Vagina (tissue), 2 donors: ENCODE measurements around the gene C22orf39.

ENCODE experiments used
- POLR2A ChIP-seq, 2 donors: fragments of 450-650 bp; IDR thresholded peaks; one replicate each; pipeline ENCODE4 v1.6.1; 2017; ENCODE audit warnings: antibody characterized with exemption in 2 of 2, mild to moderate bottlenecking in 2 of 2, moderate library complexity in 2 of 2
- TF ChIP-seq, protein P1 (sequence below), 3 experiments: fragments of 450-650 bp in 2 of 3; fragments of 200-600 bp in 1 of 3; sonication (generic) in 1 of 3; IDR thresholded peaks; one replicate each; pipeline ENCODE4 v1.5.1; 2017 to 2019; ENCODE audit warnings: antibody characterized with exemption in 3 of 3, mild to moderate bottlenecking in 2 of 3, moderate library complexity in 2 of 3

DNA sequence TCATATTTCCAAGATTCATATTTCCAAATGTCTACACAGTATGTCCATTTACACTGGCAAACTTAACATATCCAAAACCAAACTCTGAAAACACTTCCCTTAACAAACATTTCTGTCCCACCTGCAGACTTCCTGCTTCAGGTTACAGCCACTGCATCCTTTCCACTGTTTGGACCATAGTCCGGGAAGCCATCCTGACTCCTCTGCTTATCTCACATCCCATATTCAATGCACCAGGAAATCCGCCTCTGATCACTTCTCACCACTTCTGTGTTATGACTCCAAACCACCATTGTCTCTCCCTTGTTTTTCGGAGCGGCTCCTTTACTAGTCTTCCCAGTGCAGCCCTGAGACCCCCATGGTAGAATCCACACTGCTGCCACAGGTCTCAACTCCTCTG lies 46.0 kb downstream of the C22orf39 start:
- TF ChIP-seq, protein P1, sequence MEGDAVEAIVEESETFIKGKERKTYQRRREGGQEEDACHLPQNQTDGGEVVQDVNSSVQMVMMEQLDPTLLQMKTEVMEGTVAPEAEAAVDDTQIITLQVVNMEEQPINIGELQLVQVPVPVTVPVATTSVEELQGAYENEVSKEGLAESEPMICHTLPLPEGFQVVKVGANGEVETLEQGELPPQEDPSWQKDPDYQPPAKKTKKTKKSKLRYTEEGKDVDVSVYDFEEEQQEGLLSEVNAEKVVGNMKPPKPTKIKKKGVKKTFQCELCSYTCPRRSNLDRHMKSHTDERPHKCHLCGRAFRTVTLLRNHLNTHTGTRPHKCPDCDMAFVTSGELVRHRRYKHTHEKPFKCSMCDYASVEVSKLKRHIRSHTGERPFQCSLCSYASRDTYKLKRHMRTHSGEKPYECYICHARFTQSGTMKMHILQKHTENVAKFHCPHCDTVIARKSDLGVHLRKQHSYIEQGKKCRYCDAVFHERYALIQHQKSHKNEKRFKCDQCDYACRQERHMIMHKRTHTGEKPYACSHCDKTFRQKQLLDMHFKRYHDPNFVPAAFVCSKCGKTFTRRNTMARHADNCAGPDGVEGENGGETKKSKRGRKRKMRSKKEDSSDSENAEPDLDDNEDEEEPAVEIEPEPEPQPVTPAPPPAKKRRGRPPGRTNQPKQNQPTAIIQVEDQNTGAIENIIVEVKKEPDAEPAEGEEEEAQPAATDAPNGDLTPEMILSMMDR (IDR thresholded peaks at IDR 0.05), result no peak
- no peak for TF ChIP-seq POLR2A (IDR thresholded peaks at IDR 0.05)
